GM21447 (cell line): ENCODE results near the gene IMP4.
A peak's percentile ranks its signal among the peaks of the same experiment; 100 is the strongest.

ENCODE experiments used
- ATAC-seq: cut with Tn5 transposase; IDR thresholded peaks from one replicate; pipeline ENCODE4 v1.9.1; 2021; ENCODE audit not compliant: unreplicated experiment

IMP4 gene

DNA sequence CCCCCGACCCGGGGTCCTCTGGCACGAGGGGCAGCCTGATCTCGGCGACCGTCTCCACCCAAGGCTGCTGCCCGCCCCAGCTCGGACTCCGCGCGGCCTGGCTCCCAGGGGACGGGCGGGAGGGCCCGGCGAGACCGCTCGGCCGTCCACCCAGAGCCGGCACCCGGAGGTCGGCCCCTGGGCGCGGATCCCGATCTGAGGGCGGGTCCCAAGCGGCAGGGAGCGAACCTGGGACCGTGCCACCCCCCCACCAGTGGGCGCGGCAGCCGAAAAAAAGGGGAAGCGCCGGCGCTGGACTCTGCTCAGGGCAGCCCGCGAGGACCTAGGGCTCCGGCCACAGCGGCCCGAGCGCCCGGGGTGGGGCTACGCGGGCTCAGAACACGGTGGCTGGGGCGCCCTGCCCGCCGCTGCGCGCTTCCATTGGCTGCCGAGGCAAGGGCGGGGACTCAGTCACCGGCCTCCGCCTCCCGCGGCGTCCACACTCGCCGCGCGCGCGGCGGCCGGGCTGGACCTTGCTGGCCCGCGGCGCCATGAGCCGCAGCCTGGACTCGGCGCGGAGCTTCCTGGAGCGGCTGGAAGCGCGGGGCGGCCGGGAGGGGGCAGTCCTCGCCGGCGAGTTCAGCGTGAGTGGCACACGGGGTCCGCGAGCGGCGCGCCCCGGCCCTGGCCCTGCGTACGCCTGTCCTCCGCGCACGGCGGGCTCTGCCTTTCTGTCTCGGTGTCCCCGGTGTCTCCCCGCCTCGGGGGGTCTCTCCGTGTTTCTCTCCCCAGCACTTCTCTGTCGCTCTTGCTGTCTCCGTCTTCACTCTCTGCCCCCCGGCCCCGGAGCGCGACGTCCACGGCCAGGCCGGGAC lies 13.1 kb downstream of the IMP4 start, which contains the start of gene PTPN18:
Gene PTPN18 (plus strand): TSS at position 479 of the 854 bp plus-strand sequence. CDS start 52 bp downstream, at position 531.
- peak; percentile 81 for ATAC-seq

DNA sequence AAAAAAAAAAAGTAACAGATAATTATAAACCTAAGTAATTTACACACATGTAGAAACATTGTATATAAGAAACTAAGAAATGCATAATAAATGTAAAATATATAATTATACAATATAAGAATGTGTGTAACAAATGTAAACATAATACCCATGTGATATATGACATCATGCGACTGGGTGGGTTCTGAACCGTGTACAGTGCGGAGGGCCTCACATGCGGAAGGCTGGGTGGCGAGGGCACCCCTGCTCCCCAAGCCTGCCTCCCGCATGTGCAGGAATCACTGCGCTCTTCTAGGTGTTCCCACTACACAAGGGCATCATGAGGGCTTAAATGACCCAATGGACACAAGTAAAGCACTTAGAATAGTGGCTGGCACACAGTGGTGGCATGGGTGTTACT lies 15.2 kb downstream of the IMP4 start:
- no peak for ATAC-seq

DNA sequence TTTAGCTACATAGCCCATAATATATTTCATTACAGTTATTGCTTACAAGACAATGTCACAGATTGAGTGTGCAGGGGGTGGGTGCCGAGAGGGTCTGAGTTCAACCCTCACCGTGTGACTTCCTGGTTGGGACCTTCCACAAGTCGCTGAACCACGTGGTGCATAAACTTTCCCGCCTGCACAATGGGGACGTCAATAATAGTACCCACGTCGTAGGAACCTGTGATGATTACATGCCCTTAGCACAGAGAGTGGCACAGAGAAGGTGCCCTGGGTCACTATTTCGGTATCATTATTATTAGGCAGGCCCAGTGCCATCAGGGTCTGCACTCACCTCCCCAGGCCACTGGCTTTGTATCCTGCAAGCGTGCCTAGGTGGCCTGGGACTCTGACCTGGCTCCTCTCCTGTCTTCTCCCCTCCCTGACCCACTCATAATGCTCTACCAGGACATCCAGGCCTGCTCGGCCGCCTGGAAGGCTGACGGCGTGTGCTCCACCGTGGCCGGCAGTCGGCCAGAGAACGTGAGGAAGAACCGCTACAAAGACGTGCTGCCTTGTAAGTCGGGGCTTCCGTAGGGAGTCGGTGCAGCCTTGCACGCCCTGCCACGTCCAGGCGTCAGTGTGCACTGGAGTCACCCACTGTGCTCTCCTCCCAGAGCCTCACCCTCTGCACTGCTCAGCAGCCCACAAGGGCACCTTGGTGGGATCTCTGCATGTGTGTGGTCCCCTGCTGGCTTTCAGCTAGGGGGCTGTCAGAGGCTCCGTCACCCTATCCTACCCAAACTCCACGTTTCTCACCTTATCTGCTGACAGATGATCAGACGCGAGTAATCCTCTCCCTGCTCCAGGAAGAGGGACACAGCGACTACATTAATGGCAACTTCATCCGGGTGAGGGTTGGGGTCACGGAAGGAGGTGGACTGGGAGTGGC lies 16.0 kb downstream of the IMP4 start:
- no peak for ATAC-seq

DNA sequence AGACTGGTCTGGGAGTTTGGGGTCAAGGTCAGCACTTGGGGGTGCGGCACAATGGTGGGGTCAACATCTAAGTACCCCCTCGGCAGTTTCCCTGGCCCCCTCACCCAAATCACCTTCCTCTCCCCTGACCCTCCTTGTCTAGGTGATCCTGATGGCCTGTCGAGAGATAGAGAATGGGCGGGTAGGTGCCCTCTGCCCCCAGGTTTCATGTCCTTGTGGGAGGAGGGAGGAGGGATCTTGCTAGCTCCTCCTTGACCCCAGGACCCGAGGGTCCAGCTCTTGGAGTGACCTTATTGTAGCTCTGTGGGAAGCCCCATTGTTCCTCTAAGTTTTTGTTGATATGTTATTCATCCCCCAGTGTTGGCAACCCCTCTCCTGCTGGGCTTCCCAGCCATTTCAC lies 16.8 kb downstream of the IMP4 start:
- ATAC-seq: no peak

DNA sequence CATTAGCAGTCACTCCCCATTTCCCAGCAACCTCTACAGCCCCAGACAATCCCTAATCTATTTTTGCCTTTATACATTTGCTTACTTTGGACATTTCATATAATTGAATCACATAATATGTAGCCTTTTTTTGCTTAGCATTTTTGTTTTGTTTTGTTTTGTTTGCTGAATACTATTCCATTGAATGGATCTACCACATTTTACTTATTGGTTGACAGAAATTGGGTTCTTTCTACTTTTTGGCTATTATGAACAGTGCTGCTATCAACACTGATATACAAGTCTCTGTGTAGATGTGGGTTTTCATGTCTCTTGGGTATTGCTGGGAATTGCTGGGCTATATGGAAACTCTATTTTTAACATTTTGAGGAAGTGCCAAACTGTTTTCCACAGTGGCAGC lies 20.8 kb downstream of the IMP4 start:
- ATAC-seq: no peak

DNA sequence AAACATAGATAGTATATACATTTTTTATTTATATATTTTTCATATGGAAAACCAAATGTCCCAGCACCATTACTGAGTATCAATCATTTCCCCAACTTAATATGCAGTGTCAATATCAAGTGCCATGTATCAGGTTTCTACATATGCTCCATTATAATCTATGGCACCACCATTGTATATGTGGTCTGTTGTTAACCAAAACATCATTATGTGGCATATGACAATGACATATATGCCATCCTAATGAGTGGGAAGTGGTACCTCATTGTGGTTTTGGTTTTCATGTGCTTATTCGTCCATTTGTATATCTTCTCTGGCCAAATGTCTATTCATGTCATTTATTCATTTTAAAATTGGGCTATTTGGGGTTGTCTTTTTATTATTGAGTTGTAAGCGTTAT lies 22.4 kb downstream of the IMP4 start:
- ATAC-seq: no peak

DNA sequence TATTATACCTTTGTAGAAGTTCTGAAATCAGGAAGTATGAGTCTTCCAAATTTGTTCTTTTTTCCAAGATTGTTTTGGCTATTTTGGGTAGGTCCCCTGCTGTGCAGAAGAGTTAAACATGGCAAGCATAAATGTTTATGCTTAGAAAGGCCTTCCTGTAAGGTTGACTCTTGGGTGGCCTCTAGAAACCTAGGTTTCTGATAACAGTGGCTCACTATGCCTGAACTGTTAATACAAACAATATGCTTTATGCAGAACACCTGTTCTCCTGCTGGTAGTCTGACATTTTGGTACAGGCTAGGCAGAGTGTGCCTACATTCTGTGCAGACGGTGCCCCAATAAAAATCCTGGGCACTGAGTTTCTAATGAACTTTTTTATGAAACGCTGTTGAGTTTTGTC lies 23.3 kb downstream of the IMP4 start:
- ATAC-seq: no peak

DNA sequence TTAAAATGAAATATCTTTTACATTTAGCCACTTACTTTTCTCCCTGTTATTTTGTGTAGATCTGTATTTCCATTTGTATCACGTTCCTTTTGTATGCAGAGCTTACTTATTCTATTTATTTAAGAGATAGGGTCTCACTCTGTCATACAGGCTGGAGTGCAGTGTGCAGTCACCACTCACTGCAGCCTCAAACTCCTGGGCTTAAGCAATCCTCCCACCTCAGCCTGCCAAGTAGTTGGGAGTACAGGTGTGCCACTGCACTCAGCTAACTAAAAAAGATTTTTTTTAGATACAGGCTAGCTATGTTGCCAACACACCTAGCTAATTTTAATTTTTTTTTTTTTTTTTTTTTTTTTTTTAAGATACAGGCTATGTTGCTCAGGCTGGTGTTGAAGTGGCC lies 24.0 kb downstream of the IMP4 start:
- ATAC-seq: no peak

DNA sequence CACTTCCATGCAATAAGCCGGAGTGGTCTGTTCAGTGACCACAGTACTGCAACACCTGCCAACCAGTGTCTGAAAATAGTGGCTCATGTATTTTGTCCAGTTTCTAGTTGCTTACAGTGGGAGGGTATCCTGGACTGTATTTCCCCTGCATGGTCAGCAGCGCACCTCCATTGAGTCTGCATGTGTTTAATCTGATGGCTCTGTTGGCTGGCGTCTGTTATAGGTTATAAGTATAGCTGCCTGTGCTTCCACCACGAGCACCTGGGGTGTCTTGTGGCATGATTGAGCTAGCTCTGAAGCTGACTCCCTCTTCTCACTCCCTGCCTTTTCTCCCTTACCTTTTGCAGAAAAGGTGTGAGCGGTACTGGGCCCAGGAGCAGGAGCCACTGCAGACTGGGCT lies 26.1 kb downstream of the IMP4 start:
- ATAC-seq: no peak

DNA sequence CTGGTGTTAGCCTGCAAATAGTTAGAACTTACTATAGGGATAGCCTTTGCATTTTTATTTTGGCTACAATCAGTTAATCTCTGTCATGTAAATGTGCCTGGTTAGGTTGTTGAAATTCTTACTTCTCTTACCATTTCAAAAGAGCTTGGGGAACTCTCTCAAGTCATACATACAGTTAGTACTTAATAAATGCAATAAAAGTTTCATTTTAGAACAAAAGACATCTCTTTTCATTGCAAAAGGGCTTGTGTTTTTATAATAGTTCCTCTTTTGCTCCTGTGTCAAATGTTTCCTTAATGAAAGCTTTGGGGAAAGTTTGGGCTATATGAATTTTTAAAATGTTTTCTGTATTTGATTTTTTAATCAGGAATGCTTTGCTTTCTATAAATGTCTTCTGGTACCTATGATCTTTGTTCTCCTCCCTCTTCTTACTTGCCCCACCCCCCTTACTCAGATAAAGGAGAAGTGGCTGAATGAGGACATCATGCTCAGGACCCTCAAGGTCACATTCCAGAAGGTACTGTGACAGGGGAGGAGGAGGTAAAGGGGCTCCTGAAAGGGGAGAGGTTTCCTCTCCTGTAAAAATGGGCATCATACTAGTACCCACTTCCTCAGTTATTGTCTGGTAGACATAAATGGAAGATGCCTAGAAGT lies 26.7 kb downstream of the IMP4 start:
- no peak for ATAC-seq

DNA sequence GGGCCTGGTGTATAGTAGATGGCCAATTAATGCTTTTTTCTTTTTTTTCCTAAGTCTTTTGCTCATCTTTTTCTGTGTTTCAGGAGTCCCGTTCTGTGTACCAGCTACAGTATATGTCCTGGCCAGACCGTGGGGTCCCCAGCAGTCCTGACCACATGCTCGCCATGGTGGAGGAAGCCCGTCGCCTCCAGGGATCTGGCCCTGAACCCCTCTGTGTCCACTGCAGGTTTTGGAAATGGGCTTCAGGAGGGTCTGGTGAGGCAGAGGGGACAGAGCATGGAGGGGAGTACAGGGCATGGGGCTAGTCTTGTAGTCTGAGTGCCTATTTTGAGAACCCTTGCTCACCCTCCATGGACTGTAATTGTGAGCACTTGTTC lies 27.3 kb downstream of the IMP4 start:
- no peak for ATAC-seq

DNA sequence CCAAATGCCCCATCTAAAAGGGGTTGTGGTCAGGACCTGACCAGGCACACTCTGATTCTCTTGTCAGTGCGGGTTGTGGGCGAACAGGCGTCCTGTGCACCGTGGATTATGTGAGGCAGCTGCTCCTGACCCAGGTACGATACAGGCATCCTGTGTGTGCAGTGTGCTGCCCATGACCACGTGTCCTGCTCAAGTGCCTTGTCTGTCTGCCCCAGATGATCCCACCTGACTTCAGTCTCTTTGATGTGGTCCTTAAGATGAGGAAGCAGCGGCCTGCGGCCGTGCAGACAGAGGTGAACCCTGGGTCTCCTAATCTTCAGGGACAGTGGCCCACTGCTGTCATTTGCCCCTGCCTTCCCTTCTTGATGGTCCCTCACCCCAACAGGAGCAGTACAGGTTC lies 27.8 kb downstream of the IMP4 start:
- ATAC-seq: no peak

DNA sequence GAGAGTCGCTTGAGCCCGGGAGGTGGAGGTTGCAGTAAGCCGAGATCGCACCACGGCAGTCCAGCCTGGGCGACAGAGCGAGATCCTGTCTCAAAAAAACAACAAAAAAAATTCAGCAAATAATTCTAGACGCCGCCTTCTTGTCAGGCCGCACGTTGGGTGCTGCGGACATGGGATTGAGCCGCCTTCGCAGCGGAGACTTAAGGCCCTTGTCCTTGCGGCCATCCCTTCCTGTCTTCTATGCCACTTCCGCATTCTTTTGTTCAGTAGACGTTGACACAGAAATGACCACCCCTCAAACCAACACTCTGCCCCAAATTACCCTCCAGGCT lies 29.0 kb downstream of the IMP4 start:
- ATAC-seq: peak; percentile 24

DNA sequence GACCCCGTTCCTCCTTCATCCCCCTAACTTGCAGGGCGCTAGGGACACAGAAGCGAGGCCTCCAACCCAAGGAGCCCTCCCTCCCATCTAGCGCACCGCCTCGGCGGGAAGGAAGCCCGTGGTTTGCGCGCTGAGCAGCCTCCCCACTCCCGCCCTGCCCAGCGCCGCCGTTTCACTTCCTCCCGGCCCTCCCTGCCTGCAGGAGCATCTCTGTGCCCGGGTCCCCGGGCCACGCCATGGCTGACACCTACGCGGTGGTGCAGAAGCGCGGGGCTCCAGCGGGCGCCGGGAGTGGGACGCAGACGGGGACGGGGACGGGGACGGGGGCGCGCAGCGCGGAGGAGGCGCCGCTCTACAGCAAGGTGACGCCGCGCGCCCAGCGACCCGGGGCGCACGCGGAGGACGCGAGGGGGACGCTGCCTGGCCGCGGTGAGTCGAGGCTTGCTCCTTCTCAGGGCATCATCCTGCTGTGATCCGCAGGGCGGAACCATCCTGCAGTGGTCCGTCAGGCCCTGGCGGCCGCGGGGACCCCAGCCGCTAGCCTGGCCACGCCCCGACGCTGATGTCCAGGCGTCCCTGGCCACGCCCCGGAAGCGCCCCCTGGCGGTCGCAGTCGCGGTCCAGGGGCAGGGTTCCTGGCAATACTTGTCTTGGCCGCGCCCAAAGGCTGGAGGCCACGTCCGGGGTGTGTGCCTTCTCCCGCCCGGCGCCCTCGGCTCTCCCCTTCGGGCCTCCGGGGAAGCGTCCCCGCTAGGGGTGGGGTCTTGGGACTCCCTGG lies 29.5 kb downstream of the IMP4 start:
- peak; percentile 68 for ATAC-seq

DNA sequence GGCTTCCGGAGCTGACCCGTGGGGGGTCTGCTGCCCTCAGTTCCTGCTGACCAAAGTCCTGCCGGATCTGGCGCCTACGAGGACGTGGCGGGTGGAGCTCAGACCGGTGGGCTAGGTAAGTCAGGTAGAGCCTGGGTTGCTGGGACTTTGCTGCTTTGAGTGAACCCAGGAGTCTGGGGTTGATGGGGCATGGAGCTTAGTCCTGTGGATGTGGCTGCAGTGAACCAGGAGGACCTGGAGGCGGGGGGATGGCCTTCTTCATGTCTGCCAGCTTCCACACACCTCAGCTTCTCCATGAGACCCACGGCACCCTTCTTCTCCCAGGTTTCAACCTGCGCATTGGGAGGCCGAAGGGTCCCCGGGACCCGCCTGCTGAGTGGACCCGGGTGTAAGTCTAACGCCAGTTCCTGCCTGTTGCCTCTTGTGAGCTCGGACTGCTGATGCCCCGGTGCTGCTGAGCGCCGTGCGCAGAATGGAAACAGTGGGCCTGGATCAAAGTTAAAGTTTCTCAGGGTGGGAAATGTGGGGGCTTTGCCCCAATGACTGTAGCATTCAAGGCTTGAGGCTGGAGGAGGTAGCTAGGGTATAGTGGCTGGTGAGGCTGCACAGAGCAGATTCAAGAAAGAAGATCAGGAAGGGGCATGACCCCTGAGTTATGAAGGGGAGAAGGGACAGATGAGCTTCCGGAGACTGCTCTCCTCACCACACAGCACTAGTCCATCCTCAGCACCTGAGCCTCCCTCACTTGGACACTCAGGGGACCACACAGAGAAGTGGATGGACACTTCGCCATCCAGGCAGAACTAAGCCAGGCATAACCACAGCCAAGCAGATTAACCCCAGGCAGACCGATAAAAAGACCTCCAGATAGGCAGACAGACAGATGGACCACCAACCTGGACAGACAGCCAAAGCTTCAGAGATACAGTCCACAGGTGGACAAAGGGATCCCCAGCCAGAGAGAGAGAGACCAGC lies 30.4 kb downstream of the IMP4 start:
- ATAC-seq: peak; percentile 2

DNA sequence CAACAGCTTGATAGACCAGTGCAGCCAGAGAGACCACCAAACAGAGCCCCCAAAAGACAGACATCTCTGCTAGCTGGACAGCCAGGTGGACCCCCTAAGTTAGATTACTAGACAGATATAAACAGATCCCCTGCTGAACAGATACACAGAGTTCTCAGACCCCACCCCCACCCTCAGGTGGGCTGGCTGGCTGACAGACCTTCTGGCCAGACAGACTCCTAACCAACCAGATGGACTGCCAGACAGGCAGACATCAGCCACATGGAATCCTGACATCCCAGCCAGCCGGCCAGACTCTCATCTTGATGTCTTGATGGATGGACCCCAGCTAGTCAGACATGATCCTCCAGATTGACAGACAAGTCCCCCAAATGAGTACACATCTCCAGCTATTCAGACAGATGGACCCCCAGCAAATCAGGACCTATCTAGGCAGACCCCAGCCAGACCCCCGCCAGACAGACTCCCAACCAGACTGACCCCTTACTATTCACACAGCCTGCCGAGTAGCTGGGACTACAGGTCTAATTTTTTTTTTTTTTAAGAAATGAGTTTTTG lies 31.2 kb downstream of the IMP4 start:
- ATAC-seq: no peak

DNA sequence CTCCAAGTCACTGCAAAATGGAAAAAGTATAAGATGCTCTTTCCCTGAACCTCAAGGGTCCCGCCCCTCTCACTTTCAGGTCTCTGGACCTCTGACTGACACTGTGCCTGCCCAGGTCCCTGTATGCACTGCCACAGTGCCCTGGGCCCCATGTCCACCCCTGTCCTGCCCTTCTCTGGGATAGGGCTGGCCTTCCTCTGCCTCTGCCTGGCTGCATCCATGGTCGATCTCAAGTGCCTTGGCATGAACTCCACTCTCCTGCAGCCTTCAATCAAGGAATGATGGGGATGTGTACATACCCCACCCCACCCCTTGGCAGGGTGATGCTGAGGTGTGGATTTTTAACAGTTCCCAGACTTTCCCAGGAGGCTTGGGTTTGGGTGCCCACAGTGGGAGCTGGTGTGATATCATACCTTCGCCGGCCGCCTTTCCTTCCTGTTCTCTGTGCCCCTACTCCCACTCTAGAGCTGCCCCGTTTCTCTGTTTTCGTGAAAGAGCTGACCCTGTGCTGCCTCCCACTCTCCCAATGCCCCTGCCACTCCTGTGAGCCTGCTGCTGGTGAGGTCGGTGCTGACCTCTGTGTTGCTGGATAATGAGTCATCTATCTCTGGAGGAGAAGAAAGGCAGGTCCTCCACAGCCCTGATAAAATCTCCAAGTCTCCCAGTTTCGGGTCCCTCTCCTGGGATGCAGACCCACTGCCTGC lies 32.0 kb downstream of the IMP4 start:
- ATAC-seq: no peak
